Small intestine (tissue), 7 donors: ENCODE results near the gene XAB2. TPM values are rescaled to one million over a fixed set of nuclear protein-coding genes. Genes with fewer than 3 reads are reported as not detected.

ENCODE experiments used
- DNase-seq, 2 donors: peaks; one replicate each; pipeline versions ENCODE4 v3.0.0 to v3.0.0-alpha.2; 2013
- FAIRE-seq: peaks from 2 replicates; lab custom pipeline; 2012; peaks lifted over from hg19 to GRCh38; lab: Jason Lieb, UNC
- H3K27ac ChIP-seq, 3 donors: one replicate each; pipeline ENCODE4 v1.5.1; 2013; ENCODE audit warnings: low read length in 2 of 3, mild to moderate bottlenecking in 2 of 3, control low read depth in 1 of 3, inconsistent platforms in 1 of 3, low read depth in 1 of 3, moderate library complexity in 1 of 3
- H3K27me3 ChIP-seq, 3 donors: one replicate each; pipeline ENCODE4 v1.6.1; 2013; ENCODE audit warnings: low read length in 3 of 3, inconsistent platforms in 1 of 3; ENCODE audit not compliant: control insufficient read depth in 3 of 3, insufficient read depth in 3 of 3
- H3K36me3 ChIP-seq, 3 donors: one replicate each; pipeline ENCODE4 v1.6.1; 2013; ENCODE audit warnings: low read length in 3 of 3, inconsistent platforms in 1 of 3, low read depth in 1 of 3, mild to moderate bottlenecking in 1 of 3, moderate library complexity in 1 of 3; ENCODE audit not compliant: control insufficient read depth in 3 of 3, insufficient read depth in 2 of 3
- H3K4me1 ChIP-seq, 3 donors: one replicate each; pipeline ENCODE4 v1.6.1; 2013; ENCODE audit warnings: low read length in 2 of 3, inconsistent platforms in 1 of 3, low read depth in 1 of 3, mild to moderate bottlenecking in 1 of 3, moderate library complexity in 1 of 3; ENCODE audit not compliant: control insufficient read depth in 3 of 3, insufficient read depth in 2 of 3
- H3K4me3 ChIP-seq, 3 donors: one replicate each; pipeline ENCODE4 v1.5.1; 2013; ENCODE audit warnings: low read length in 3 of 3, control low read depth in 1 of 3, inconsistent platforms in 1 of 3, low read depth in 1 of 3, mild to moderate bottlenecking in 1 of 3, moderate library complexity in 1 of 3
- H3K9me3 ChIP-seq, 2 donors: one replicate each; pipeline ENCODE4 v1.6.1; 2013; ENCODE audit warnings: low read depth in 1 of 2, low read length in 1 of 2; ENCODE audit not compliant: control insufficient read depth in 2 of 2, insufficient read depth in 1 of 2
- WGBS, 3 donors: extraction: QIAGEN DNeasy Blood & Tissue Kit; methylation state at CpG; one replicate each; pipeline ENCODE4 v1.1.7; 2013; 5-methylcytosine and 5-hydroxymethylcytosine counted together
- polyA plus RNA-seq, 4 donors: library from polyadenylated mRNA; stranded (reverse) in 3 of 4; unstranded in 1 of 4; fragments of 200-250 nt in 3 of 4; fragments of 120-200 nt in 1 of 4; gene quantifications; one replicate each; pipeline versions ENCODE4 v1.2.1 to v1.2.3, GENCODE V29; 2013
- donor health status: healthy with polysubstance abuse.
- donor health status: control.
- donor health status: control.
- donor health status: Bipolar disorder and iron deficiency.
- donor health status: healthy.

Gene XAB2
- polyA plus RNA-seq, 4 donors: 24.3 to 31.8 (median 29.3) TPM

DNA sequence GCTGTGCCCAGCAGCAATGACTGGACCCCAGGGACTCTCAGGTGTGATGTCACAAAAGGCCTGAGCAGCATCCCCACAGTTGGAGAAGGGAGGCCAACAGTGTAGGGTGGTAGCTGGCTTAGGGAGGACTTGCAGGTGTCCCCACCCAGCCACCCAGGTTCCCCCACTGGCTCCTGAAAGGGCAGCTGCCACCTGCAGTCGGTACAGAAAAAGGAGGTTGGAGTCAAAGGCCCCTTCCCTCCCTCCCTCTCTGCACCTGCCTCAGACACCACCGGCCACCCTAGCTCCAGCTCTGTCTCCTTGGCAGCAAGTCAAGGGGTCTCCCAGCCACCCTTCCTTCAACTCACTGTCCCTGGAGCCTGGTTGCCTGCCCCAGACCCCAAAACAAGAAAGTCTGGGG, 4.4 kb upstream of the XAB2 start, which contains the start of gene PCP2:
Gene PCP2, minus strand, starts transcription at position 22 of the 400 bp plus-strand sequence. CDS start 262 bp downstream, outside the sequence.
- H3K9me3 ChIP-seq: no peaks in the 10 kb centered on the region
- peaks cover 0 to 7% (median 0%) of the 10 kb centered on the region in 3 donors for H3K27me3 ChIP-seq
- no peak for DNase-seq
- no peak within 1 kb of the TSS for H3K27ac ChIP-seq
- WGBS, 3 donors: 22 to 36% (median 29%) methylated on average over 1 to 2 of the region's 2 CpGs
- H3K36me3 ChIP-seq: peaks cover 0 to 24% (median 0%) of the 10 kb centered on the region in 3 donors
- H3K4me3 ChIP-seq: no peak within 1 kb of the TSS
- FAIRE-seq: no peak
- peaks cover 0 to 12% (median 0%) of the 10 kb centered on the region in 3 donors for H3K4me1 ChIP-seq

DNA sequence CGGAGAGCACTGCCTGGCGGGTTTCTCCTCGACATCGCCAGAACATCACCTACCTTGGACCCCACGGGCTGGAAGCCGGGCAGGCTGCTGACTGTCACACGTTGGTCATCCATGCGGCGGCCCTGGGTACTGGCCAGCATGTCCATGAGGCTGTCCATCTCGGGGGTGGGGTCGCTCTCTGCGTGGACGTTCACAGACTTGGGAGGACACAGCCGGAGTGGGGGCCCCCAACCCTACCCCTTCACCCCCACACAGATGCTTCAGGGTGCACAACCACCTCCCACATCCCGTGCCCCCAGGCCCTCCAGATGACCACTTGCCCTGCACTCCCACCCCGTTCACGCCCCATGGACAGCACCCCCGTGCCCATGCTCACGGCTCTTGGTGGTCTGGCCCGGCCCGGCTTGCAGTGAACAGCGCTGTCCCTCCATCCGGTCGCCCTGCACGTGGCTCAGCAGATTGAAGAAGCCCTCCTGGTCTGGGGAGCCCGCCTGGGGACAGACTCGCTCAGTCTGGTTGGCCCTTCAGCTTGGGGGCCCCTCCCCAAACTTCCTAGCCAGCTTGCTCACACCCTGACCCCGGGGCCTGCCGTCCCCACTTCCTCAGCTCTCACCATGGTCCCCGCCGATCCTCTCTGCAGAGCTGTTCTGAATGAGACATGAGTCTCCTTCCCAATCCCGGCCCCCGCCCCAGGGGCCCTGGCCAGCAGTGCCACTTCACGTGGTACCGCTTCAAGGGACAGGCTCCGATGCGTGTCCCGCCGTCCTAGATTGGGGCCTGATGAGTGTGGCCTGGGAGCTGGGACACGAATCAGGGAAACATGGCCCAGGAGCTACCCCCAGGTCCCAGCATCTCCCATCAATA, 3.2 kb upstream of the XAB2 start:
- Histone ChIP-seq H3K36me3 (peaks cover 0 to 28% (median 0%) of the 10 kb centered on the region in 3 donors), H3K27ac (no peak overlapping the region), H3K27me3 (peaks cover 0 to 7% (median 0%) of the 10 kb centered on the region in 3 donors), H3K4me1 (peaks cover 3 to 13% (median 6%) of the 10 kb centered on the region in 3 donors), H3K4me3 (no peak overlapping the region), H3K9me3 (no peaks in the 10 kb centered on the region)
- WGBS, 3 donors: 90 to 94% (median 93%) methylated on average over 39 to 40 of the region's 40 CpGs
- DNase-seq: no peak
- no peak for FAIRE-seq

DNA sequence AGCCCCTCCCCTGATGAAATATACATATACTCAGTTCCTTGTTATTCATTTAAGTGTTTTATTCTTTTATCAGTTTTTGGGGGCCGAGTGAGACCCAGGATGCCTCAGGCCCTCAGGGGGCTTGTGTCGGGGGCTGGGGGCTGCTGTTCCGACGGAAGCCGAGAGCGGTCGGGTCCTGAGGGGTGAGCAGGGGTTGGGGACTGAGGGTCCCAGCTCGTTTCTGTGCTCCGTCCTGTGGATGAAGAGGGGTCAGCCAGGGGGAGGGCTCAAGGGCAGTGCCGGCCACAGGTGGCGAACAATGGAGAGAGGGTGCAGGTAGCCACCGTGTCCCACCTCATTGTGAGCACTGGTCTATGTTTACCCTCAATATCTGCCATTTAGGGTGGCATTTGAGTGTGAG, 2.2 kb upstream of the XAB2 start:
- FAIRE-seq: no peak
- DNase-seq: no peak

DNA sequence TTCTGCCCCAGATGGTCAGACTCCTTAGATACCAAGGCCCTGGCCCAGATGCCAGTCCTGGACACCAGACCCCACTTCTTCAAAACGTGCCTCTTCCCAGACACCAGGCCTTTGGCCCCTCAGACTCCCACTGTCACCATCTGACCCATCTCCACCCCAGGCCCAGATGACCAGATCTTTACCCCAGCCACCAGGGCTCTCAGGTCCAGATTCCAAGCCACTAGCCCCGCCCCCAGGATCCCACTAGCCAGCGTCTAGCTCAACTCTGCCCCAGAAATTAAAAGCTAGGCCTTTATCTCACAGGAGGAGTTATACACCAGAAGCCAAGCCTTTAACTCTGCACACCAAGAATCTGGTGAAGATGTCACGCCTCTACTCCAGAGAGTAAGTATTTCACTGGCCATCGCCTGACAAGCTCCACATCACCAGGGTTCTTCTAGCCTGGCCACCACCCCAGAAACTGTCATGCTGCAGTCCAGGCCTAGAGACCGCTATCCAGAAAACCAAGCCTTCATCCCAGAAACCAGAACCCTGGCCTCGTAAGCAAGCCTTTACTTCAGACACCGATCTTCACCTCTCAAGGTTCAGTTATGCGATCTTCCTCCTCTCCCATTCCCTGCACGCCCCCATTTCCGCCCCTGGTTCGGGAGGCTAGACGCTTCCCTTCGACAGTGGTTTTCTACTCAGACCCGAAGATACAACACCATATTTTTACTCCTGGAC, 595 bp downstream of the XAB2 start:
- FAIRE-seq (no peak), DNase-seq (no peak)
- peaks cover 0 to 66% (median 4%) of the 10 kb centered on the region in 3 donors for H3K36me3 ChIP-seq
- WGBS, 3 donors: 3 to 5% (median 5%) methylated on average over 15 of the region's 15 CpGs
- H3K27ac ChIP-seq: peak overlapping the region; percentile 34 to 83 (median 35)
- H3K27me3 ChIP-seq: no peaks in the 10 kb centered on the region
- H3K9me3 ChIP-seq: no peaks in the 10 kb centered on the region
- peaks cover 3 to 10% (median 6%) of the 10 kb centered on the region in 3 donors for H3K4me1 ChIP-seq
- peak overlapping the region; percentile 81 to 97 (median 83) for H3K4me3 ChIP-seq

More for the DNA sequence above, 2.2 kb upstream of the XAB2 start:
- 89 to 91% (median 91%) methylated on average over 12 of the region's 12 CpGs for WGBS, 3 donors
- peaks cover 3 to 11% (median 6%) of the 10 kb centered on the region in 3 donors for H3K4me1 ChIP-seq
- H3K4me3 ChIP-seq: no peak overlapping the region
- H3K9me3 ChIP-seq: no peaks in the 10 kb centered on the region
- H3K27me3 ChIP-seq: peaks cover 0 to 7% (median 0%) of the 10 kb centered on the region in 3 donors
- no peak overlapping the region for H3K27ac ChIP-seq
- peaks cover 0 to 38% (median 0%) of the 10 kb centered on the region in 3 donors for H3K36me3 ChIP-seq

DNA sequence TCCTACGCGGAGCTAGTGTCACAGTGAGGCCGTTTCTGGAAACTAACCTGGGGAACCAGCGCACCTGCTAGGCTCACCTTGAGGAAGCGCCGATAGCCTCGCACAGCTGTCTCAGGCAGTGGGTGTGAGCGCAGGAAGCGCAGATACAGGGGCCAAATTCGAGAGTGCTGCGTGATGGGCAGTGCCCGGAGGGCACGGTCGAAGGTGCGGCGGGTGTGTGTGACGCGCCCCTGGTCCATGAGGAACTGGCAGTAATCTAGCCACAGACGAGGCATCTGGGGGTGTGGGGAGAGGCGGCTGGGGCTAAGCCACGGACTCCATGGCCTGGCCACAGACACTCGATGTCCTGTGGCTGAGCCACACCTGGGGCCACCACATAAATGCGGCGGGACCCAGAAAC, 2.2 kb downstream of the XAB2 start:
- 92 to 94% (median 92%) methylated on average over 23 to 24 of the region's 24 CpGs for WGBS, 3 donors

DNA sequence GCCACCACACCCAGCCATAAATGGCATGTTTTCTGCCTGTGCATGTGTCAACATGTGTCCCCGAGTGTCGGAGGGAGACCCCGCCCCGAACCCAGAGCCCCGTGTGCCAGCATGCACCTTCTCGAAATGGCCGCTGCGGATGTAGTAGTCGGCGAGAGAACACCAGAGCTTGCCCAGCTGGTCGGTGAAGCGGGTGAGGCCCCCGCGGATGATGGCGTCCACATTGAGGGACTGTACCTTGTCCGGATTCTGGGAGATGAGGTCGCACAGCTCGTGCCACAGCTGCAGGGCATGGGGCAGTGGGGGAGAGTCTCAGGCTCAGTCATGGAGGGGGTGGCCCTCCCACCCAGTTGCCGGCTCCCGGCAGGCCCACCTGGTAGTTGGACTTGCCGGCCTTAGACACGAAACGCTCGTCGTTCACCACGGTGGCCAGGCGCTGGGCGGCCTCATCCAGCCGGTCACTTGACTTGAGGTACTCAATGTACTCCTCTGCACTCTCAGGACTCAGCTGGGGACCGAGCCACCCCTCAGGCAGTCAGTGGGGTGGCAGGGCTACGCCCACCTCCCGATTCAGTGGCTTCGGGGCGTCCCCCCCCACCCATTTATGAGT, 3.5 kb downstream of the XAB2 start:
- WGBS, 3 donors: 96 to 97% (median 96%) methylated on average over 33 to 34 of the region's 34 CpGs

More for the DNA sequence above, 2.2 kb downstream of the XAB2 start:
- no peaks in the 10 kb centered on the region for H3K9me3 ChIP-seq
- DNase-seq (no peak), FAIRE-seq (no peak)
- H3K27ac ChIP-seq: no peak overlapping the region
- no peak overlapping the region for H3K4me3 ChIP-seq
- peaks cover 3 to 10% (median 6%) of the 10 kb centered on the region in 3 donors for H3K4me1 ChIP-seq
- no peaks in the 10 kb centered on the region for H3K27me3 ChIP-seq
- H3K36me3 ChIP-seq: peaks cover under 1 to 71% (median 12%) of the 10 kb centered on the region in 3 donors

DNA sequence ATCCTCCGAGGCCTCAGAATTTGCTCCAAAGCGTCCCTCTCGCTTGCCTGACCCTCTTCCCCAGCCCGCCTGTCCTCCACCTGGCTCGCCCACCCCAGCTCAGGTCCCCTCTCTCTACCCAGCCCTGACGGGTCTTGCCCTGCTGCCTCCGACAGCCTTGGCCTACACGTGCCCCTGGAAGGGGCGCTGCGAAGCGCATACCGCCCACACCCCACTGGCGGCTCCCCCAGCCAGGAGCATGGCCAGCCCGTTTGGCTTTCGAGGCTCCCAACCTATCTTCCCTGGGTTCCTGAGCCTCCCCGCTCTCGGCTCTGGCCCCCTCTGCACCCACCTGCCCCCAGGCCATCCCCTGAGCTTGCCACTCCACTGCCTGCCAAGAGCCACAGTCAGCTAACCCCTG, 4.5 kb downstream of the XAB2 start:
- FAIRE-seq (no peak), DNase-seq (no peak)
- 94 to 95% (median 94%) methylated on average over 15 to 17 of the region's 17 CpGs for WGBS, 3 donors
- Histone ChIP-seq H3K4me1 (peaks cover 3 to 6% (median 4%) of the 10 kb centered on the region in 3 donors), H3K9me3 (no peaks in the 10 kb centered on the region), H3K27me3 (no peaks in the 10 kb centered on the region), H3K36me3 (peaks cover 17 to 83% (median 18%) of the 10 kb centered on the region in 3 donors), H3K27ac (no peak overlapping the region), H3K4me3 (no peak overlapping the region)

More for the DNA sequence above, 3.5 kb downstream of the XAB2 start:
- Histone ChIP-seq H3K36me3 (peaks cover 13 to 74% (median 15%) of the 10 kb centered on the region in 3 donors), H3K4me1 (peaks cover 3 to 10% (median 6%) of the 10 kb centered on the region in 3 donors), H3K27ac (no peak overlapping the region), H3K27me3 (no peaks in the 10 kb centered on the region), H3K9me3 (no peaks in the 10 kb centered on the region), H3K4me3 (no peak overlapping the region)
- FAIRE-seq: no peak
- DNase-seq: no peak
